ENCODE data around the gene DUSP19.

The DUSP19 gene

DNA sequence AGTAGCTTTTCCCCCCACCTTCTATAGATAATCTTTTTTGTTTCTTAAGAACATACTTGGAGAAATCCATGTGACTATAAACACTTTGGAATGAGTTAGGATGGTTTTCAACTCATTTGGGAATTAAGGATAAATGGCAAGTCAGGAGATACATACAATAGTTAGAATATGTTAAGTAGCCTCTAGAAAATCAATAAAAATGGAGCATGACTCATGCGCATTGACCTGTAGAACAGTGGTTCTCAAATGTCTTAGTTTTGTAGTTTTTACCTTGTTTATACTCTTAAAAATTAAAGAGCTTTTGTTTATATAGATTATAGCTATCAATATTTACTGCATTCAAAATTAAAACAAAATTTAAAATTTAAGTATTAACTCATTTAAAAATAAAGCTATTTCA, 70.4 kb downstream of the DUSP19 start:
- no peaks in the 10 kb centered on the region for H3K27me3 ChIP-seq (ENCODE audit: low read depth, low read length)
- peaks cover 0 to 10% of the 10 kb centered on the region in 2 donors for H3K36me3 ChIP-seq (ENCODE audit: control insufficient read depth in 1 of 2, insufficient read depth in 2 of 2, low read length in 2 of 2)
- peaks cover 0 to 8% of the 10 kb centered on the region in 2 donors for H3K4me1 ChIP-seq (ENCODE audit: control insufficient read depth in 1 of 2, insufficient read depth in 2 of 2, low read length in 2 of 2)
- peaks cover 0 to 2% of the 10 kb centered on the region in 2 donors for H3K9me3 ChIP-seq (ENCODE audit: control insufficient read depth in 1 of 2, low read length in 2 of 2)
- no peak overlapping the region for H3K27ac ChIP-seq (ENCODE audit: low read length)
- H3K4me3 ChIP-seq (ENCODE audit: low read depth in 1 of 2, low read length in 2 of 2) = no peak overlapping the region

DNA sequence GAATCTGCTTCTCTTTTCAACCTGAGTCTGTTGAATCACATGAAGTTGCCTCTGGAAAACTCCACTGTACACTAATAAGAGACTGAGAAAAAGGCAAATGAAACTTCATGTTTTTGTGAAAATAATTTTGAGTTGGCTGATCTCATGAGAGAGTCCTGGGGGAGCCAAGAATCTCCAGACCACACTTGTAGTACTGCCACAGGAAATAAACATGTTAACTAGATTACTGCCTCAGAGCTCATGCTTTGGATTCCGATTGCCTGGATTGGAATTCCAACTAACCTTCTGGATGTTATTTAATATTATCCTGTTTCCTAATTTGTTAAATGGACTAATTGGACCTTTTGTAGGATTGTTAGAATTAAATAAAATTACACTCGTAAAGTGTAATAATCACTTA, 70.9 kb downstream of the DUSP19 start:
- Histone ChIP-seq H3K9me3 (ENCODE audit: control insufficient read depth in 1 of 2, low read length in 2 of 2) (peaks cover 0 to 2% of the 10 kb centered on the region in 2 donors), H3K4me1 (ENCODE audit: control insufficient read depth in 1 of 2, insufficient read depth in 2 of 2, low read length in 2 of 2) (peaks cover 0 to 8% of the 10 kb centered on the region in 2 donors), H3K27ac (ENCODE audit: low read length) (no peak overlapping the region)

More for the DNA sequence above, 70.9 kb downstream of the DUSP19 start:
- H3K27me3 ChIP-seq (ENCODE audit: low read depth, low read length) = no peaks in the 10 kb centered on the region
- H3K36me3 ChIP-seq (ENCODE audit: control insufficient read depth in 1 of 2, insufficient read depth in 2 of 2, low read length in 2 of 2) = peaks cover 0 to 6% of the 10 kb centered on the region in 2 donors
- H3K4me3 ChIP-seq (ENCODE audit: low read depth in 1 of 2, low read length in 2 of 2) = no peak overlapping the region
